GM12801 (cell line): ENCODE results near the gene RASL12.

Experiments used
- CTCF ChIP-seq: IDR thresholded peaks from one replicate; pipeline ENCODE4 v1.5.1; 2011; ENCODE audit warnings: control low read depth; ENCODE audit not compliant: insufficient read length; ENCODE audit errors: extremely low read depth

RASL12 gene

GRCh38 chr15:65020419-65020818, 47.4 kb downstream of the RASL12 start:
- TF ChIP-seq CTCF, result no peak

GRCh38 chr15:65008983-65009382, 58.8 kb downstream of the RASL12 start:
- TF ChIP-seq CTCF, result no peak

GRCh38 chr15:65006876-65007275, 60.9 kb downstream of the RASL12 start:
- no peak for TF ChIP-seq CTCF

- no peak for TF ChIP-seq CTCF
Observed at GRCh38 chr15:65004993-65005392, 62.8 kb downstream of the RASL12 start.
